IMR-90 (cell line): ENCODE results near the gene TMEM170B. TPM values are rescaled to one million over a fixed set of nuclear protein-coding genes. Genes with fewer than 3 reads are reported as not detected.

Experiments used
- ATAC-seq: fragments of 200-7000 bp; cut with Tn5 transposase; 2 replicates; pipeline ENCODE4 v1.9.1; 2020; ENCODE audit warnings: low read depth, mild to moderate bottlenecking, moderate library complexity
- BruUV-seq: library from RNA; stranded (reverse); fragments of 400-500 nt; replicated peaks from 2 replicates; lab custom pipeline; 2021; lab: Mats Ljungman, UMichigan
- CTCF ChIA-PET: fragments of 300-600 bp; formaldehyde crosslinking; extraction: SDS; loops from one replicate; lab custom pipeline; 2021; ENCODE audit warnings: antibody characterized with exemption; lab: Yijun Ruan, JAX
- POLR2A ChIA-PET: fragments of 300-600 bp; sonication (Branson Sonifier 250); formaldehyde crosslinking; loops from one replicate; lab custom pipeline; 2022; ENCODE audit warnings: antibody characterized with exemption; ENCODE audit not compliant: unreplicated experiment; lab: Charles Lee
- DNase-seq: peaks from one replicate; pipeline ENCODE4 v3.0.0; 2013
- H2AFZ ChIP-seq: replicated peaks from 2 replicates; pipeline ENCODE3; 2013; ENCODE audit warnings: low read length, mild to moderate bottlenecking; ENCODE audit not compliant: poor library complexity
- H2AK5ac ChIP-seq: 2 replicates; pipeline ENCODE4 v1.6.1; 2013; ENCODE audit warnings: low read depth, low read length, inconsistent platforms
- H2AK9ac ChIP-seq: replicated peaks from 2 replicates; pipeline ENCODE3; 2013; ENCODE audit warnings: mild to moderate bottlenecking, low read depth, low read length, moderate library complexity; ENCODE audit not compliant: poor library complexity
- H2BK120ac ChIP-seq: 2 replicates; pipeline ENCODE4 v1.6.1; 2013; ENCODE audit warnings: low read depth, low read length, inconsistent platforms
- H2BK15ac ChIP-seq: 3 replicates; pipeline ENCODE4 v1.6.1; 2013; ENCODE audit warnings: low read depth, low read length, inconsistent platforms
- H2BK20ac ChIP-seq: 2 replicates; pipeline ENCODE4 v1.6.1; 2013; ENCODE audit warnings: low read depth, mild to moderate bottlenecking, inconsistent platforms, low read length, moderate library complexity
- H2BK5ac ChIP-seq: 2 replicates; pipeline ENCODE4 v1.6.1; 2013; ENCODE audit warnings: mild to moderate bottlenecking, low read depth, low read length, inconsistent platforms; ENCODE audit not compliant: poor library complexity, severe bottlenecking
- H3K14ac ChIP-seq: replicated peaks from 2 replicates; pipeline ENCODE4 v1.6.1; 2013; ENCODE audit warnings: low read depth, low read length, inconsistent platforms
- H3K18ac ChIP-seq: 2 replicates; pipeline ENCODE4 v1.6.1; 2013; ENCODE audit warnings: low read depth, low read length, control low read depth
- H3K23ac ChIP-seq: 2 replicates; pipeline ENCODE4 v1.6.1; 2013; ENCODE audit warnings: low read depth, low read length, inconsistent platforms
- H3K27ac ChIP-seq: 2 replicates; pipeline ENCODE4 v1.5.1; 2013; ENCODE audit warnings: mild to moderate bottlenecking, control low read depth, low read length; ENCODE audit not compliant: insufficient read depth
- H3K27me3 ChIP-seq: 2 replicates; pipeline ENCODE4 v1.6.1; 2013; ENCODE audit warnings: low read length; ENCODE audit not compliant: control insufficient read depth, insufficient read depth
- H3K36me3 ChIP-seq: 2 replicates; pipeline ENCODE4 v1.6.1; 2013; ENCODE audit warnings: low read length, mixed read lengths; ENCODE audit not compliant: control insufficient read depth, insufficient read depth
- H3K4ac ChIP-seq: 2 replicates; pipeline ENCODE4 v1.6.1; 2013; ENCODE audit warnings: low read depth, low read length, inconsistent platforms
- H3K4me1 ChIP-seq: 2 replicates; pipeline ENCODE4 v1.6.1; 2013; ENCODE audit warnings: low read length, mixed read lengths; ENCODE audit not compliant: control insufficient read depth, insufficient read depth
- H3K4me2 ChIP-seq: 2 replicates; pipeline ENCODE4 v1.6.1; 2013; ENCODE audit warnings: low read depth, mild to moderate bottlenecking, control low read depth, low read length, moderate library complexity
- H3K4me3 ChIP-seq: 2 replicates; pipeline ENCODE4 v1.5.1; 2013; ENCODE audit warnings: low read depth, mild to moderate bottlenecking, control low read depth, low read length, moderate library complexity; ENCODE audit not compliant: insufficient read depth
- H3K56ac ChIP-seq: 2 replicates; pipeline ENCODE4 v1.6.1; 2013; ENCODE audit warnings: low read length, inconsistent platforms; ENCODE audit not compliant: insufficient read depth; ENCODE audit errors: extremely low read depth
- H3K79me1 ChIP-seq, 2 experiments: 2 replicates each; pipeline ENCODE4 v1.6.1; 2013; ENCODE audit warnings: low read length in 2 of 2, inconsistent platforms in 1 of 2, low read depth in 1 of 2
- H3K9ac ChIP-seq: 2 replicates; pipeline ENCODE4 v1.6.1; 2013; ENCODE audit warnings: low read depth, low read length, control low read depth
- H3K9me1 ChIP-seq: 2 replicates; pipeline ENCODE4 v1.6.1; 2013; ENCODE audit warnings: low read length, inconsistent platforms; ENCODE audit not compliant: insufficient read depth
- H3K9me3 ChIP-seq: 2 replicates; pipeline ENCODE4 v1.6.1; 2013; ENCODE audit warnings: low read length; ENCODE audit not compliant: control insufficient read depth, insufficient read depth
- H4K20me1 ChIP-seq: 2 replicates; pipeline ENCODE4 v1.6.1; 2013; ENCODE audit warnings: low read length, inconsistent platforms; ENCODE audit not compliant: insufficient read depth
- H4K5ac ChIP-seq: 2 replicates; pipeline ENCODE4 v1.6.1; 2013; ENCODE audit warnings: mild to moderate bottlenecking, low read depth, low read length, control low read depth
- H4K8ac ChIP-seq, 2 experiments: 2 replicates each; pipeline ENCODE4 v1.6.1; 2013; ENCODE audit warnings: low read depth in 2 of 2, low read length in 2 of 2, control low read depth in 1 of 2, inconsistent platforms in 1 of 2
- H4K91ac ChIP-seq: 2 replicates; pipeline ENCODE4 v1.6.1; 2013; ENCODE audit warnings: low read depth, low read length, inconsistent platforms; ENCODE audit not compliant: insufficient read depth
- BHLHE40 ChIP-seq: fragments of 150-350 bp; IDR thresholded peaks from 2 replicates; pipeline ENCODE4 v1.6.1; 2016; ENCODE audit warnings: mild to moderate bottlenecking, low read depth, low read length
- CEBPB ChIP-seq: IDR thresholded peaks from 2 replicates; pipeline ENCODE4 v1.6.1; 2012; ENCODE audit warnings: low read depth, low read length, improper control_type of control experiment
- CHD1 ChIP-seq: IDR thresholded peaks from 2 replicates; pipeline ENCODE4 v1.6.1; 2012; ENCODE audit warnings: low read depth, low read length, improper control_type of control experiment
- FOS ChIP-seq: fragments of 150-350 bp; IDR thresholded peaks from 2 replicates; pipeline ENCODE4 v1.6.1; 2016; ENCODE audit warnings: low read depth, low read length
- MAZ ChIP-seq: IDR thresholded peaks from 2 replicates; pipeline ENCODE4 v1.6.1; 2012; ENCODE audit warnings: low read depth, mild to moderate bottlenecking, low read length, improper control_type of control experiment, moderate library complexity, borderline replicate concordance
- MXI1 ChIP-seq: IDR thresholded peaks from 2 replicates; pipeline ENCODE4 v1.6.1; 2012; ENCODE audit warnings: low read depth, mild to moderate bottlenecking, low read length, moderate library complexity, borderline replicate concordance
- NFE2L2 ChIP-seq: fragments of 150-350 bp; IDR thresholded peaks from 2 replicates; pipeline ENCODE4 v1.6.1; 2016; ENCODE audit warnings: low read depth, mild to moderate bottlenecking, low read length
- POLR2A ChIP-seq: IDR thresholded peaks from 2 replicates; pipeline ENCODE4 v1.6.1; 2012; ENCODE audit warnings: mild to moderate bottlenecking, low read depth, low read length
- RAD21 ChIP-seq: IDR thresholded peaks from 2 replicates; pipeline ENCODE4 v1.6.1; 2012; ENCODE audit warnings: low read length, improper control_type of control experiment
- RCOR1 ChIP-seq: IDR thresholded peaks from 2 replicates; pipeline ENCODE4 v1.6.1; 2012; ENCODE audit warnings: mild to moderate bottlenecking, low read length, improper control_type of control experiment; ENCODE audit not compliant: insufficient replicate concordance
- RFX5 ChIP-seq: IDR thresholded peaks from 2 replicates; pipeline ENCODE4 v1.8.0; 2012; ENCODE audit warnings: low read depth, mild to moderate bottlenecking, low read length, moderate library complexity
- SMC3 ChIP-seq: fragments of 150-350 bp; IDR thresholded peaks from 2 replicates; pipeline ENCODE4 v1.6.1; 2016; ENCODE audit warnings: low read depth, mild to moderate bottlenecking, antibody characterized with exemption, low read length, moderate library complexity
- WGBS, 2 experiments: methylation state at CpG; one replicate each; pipeline versions ENCODE4 v1.1.5 to v1.1.7; 2013; ENCODE audit warnings: missing lambda C conversion rate in 2 of 2; ENCODE audit not compliant: insufficient read length in 1 of 2; ENCODE audit errors: extremely low coverage in 2 of 2; 5-methylcytosine and 5-hydroxymethylcytosine counted together
- dilution Hi-C: fragments of 300-500 bp; cut with HindIII; formaldehyde crosslinking; loops from one replicate; pipeline ENCODE4 v1.14.3; 2018; ENCODE audit warnings: low sequenced_read_pairs; ENCODE audit not compliant: unreplicated experiment
- in situ Hi-C: fragments of 300-500 bp; cut with MboI; formaldehyde crosslinking; loops from 3 replicates; pipeline ENCODE4 v1.14.3; 2019; ENCODE audit warnings: low sequenced_read_pairs, inconsistent platforms, mixed read lengths
- intact Hi-C: fragments of 100-400 bp; cut with micrococcal nuclease; formaldehyde crosslinking; loops from 2 replicates; pipeline ENCODE4 v1.10.0; 2022
- polyA plus RNA-seq, 3 experiments: library from polyadenylated mRNA; depleted of rRNA; stranded (reverse); fragments of >200 nt; gene quantifications; 2 replicates each; pipeline ENCODE4 v1.2.3, GENCODE V29; 2012; ENCODE audit warnings: low replicate concordance in 1 of 3
- total RNA-seq: library from RNA; depleted of rRNA; stranded (reverse); fragments of >200 nt; gene quantifications from 2 replicates; pipeline ENCODE4 v1.2.3, GENCODE V29; 2012
- TF ChIP-seq, protein P1 (sequence below): fragments of 150-350 bp; IDR thresholded peaks from 2 replicates; pipeline ENCODE4 v1.6.1; 2016; ENCODE audit warnings: low read depth, mild to moderate bottlenecking, low read length, moderate library complexity, borderline replicate concordance
- TF ChIP-seq, protein P2 (sequence below): fragments of 150-350 bp; IDR thresholded peaks from 2 replicates; pipeline ENCODE4 v1.6.1; 2017; ENCODE audit warnings: mild to moderate bottlenecking, antibody characterized with exemption, low read length, low read depth
- TF ChIP-seq, protein P3 (sequence below): conservative IDR thresholded peaks from 2 replicates; pipeline ENCODE4 v1.5.1; 2012; ENCODE audit warnings: mild to moderate bottlenecking, low read depth, low read length, improper control_type of control experiment

Gene TMEM170B
- total and polyA plus RNA-seq, 2 of the 4 experiments (the other 2 are of a cell fraction), result 0.10 to 0.18 TPM

DNA sequence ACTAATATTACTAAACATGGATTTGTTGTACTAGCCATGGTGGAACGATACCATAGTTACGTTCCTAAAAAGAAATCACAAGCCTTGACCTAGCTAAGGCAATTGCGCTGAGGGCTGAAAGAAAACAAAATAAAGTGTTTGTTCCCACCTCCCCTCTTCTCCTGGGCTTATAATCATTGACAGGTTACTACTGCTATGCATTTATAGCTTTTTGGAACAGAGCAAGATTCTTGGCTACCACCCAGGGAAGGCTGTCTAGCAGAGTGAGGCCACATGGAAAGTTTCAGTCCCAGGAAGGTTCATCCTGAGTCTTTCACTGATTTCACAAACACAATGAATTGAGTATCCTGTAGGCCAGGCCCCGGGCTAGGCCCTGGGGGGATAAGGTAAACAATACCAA lies 84.6 kb downstream of the TMEM170B start:
- Histone ChIP-seq H3K23ac (no peak overlapping the region), H3K4ac (0 out of 2 replicates have a peak overlapping the region, but pooled peaks have one; percentile 21), H3K56ac (no peak overlapping the region), H3K4me3 (no peak overlapping the region), H2AFZ (peak overlapping the region; percentile 68), H2BK20ac (peak overlapping the region; percentile 70), H3K4me1 (0 out of 2 replicates have a peak, but pooled peaks cover 4% of the 10 kb centered on the region), H2AK5ac (peak overlapping the region; percentile 20), H3K18ac (peak overlapping the region; percentile 44; the same call in 1 of the 2 replicates), H2BK5ac (no peak overlapping the region), H4K5ac (peak overlapping the region; percentile 31; the same call in 1 of the 2 replicates), H3K9me1 (peaks cover 8% of the 10 kb centered on the region), H2BK120ac (peak overlapping the region; percentile 68), H3K9me3 (no peaks in the 10 kb centered on the region), H3K14ac (peak overlapping the region; percentile 56; the same call in 1 of the 2 replicates), H4K91ac (no peak overlapping the region), H2AK9ac (no peak overlapping the region), H3K27me3 (no peaks in the 10 kb centered on the region), H4K8ac (peak overlapping the region in 1 of 2 experiments; percentile 17; a peak in 1 of 4 replicates), H3K79me1 (no peaks in the 10 kb centered on the region), H2BK15ac (peak overlapping the region; percentile 84; the same call in 2 of the 3 replicates), H3K36me3 (no peaks in the 10 kb centered on the region), H4K20me1 (no peaks in the 10 kb centered on the region), H3K27ac (no peak overlapping the region), H3K9ac (no peak overlapping the region), H3K4me2 (no peak overlapping the region)
- TF ChIP-seq, protein P1, sequence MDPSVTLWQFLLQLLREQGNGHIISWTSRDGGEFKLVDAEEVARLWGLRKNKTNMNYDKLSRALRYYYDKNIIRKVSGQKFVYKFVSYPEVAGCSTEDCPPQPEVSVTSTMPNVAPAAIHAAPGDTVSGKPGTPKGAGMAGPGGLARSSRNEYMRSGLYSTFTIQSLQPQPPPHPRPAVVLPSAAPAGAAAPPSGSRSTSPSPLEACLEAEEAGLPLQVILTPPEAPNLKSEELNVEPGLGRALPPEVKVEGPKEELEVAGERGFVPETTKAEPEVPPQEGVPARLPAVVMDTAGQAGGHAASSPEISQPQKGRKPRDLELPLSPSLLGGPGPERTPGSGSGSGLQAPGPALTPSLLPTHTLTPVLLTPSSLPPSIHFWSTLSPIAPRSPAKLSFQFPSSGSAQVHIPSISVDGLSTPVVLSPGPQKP, result no peak
- TF ChIP-seq, protein P2, sequence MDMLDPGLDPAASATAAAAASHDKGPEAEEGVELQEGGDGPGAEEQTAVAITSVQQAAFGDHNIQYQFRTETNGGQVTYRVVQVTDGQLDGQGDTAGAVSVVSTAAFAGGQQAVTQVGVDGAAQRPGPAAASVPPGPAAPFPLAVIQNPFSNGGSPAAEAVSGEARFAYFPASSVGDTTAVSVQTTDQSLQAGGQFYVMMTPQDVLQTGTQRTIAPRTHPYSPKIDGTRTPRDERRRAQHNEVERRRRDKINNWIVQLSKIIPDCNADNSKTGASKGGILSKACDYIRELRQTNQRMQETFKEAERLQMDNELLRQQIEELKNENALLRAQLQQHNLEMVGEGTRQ, result no peak
- no peak for TF ChIP-seq CEBPB
- no peak for TF ChIP-seq FOS
- TF ChIP-seq, protein P3, sequence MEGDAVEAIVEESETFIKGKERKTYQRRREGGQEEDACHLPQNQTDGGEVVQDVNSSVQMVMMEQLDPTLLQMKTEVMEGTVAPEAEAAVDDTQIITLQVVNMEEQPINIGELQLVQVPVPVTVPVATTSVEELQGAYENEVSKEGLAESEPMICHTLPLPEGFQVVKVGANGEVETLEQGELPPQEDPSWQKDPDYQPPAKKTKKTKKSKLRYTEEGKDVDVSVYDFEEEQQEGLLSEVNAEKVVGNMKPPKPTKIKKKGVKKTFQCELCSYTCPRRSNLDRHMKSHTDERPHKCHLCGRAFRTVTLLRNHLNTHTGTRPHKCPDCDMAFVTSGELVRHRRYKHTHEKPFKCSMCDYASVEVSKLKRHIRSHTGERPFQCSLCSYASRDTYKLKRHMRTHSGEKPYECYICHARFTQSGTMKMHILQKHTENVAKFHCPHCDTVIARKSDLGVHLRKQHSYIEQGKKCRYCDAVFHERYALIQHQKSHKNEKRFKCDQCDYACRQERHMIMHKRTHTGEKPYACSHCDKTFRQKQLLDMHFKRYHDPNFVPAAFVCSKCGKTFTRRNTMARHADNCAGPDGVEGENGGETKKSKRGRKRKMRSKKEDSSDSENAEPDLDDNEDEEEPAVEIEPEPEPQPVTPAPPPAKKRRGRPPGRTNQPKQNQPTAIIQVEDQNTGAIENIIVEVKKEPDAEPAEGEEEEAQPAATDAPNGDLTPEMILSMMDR, result no peak
- no peak for TF ChIP-seq RAD21
- no peak for TF ChIP-seq RFX5
- no peak for TF ChIP-seq SMC3
- no peak for TF ChIP-seq MAZ
- TF ChIP-seq RCOR1, result no peak
- no peak for TF ChIP-seq NFE2L2
- TF ChIP-seq POLR2A, result no peak
- TF ChIP-seq BHLHE40, result no peak
- TF ChIP-seq MXI1, result no peak
- TF ChIP-seq CHD1, result no peak
- no TSS peak for BruUV-seq
- intact Hi-C loops (no loop called here), in situ Hi-C loops (no loop called here), dilution Hi-C loops (no loop called here)
- ChIA-PET CTCF (no interaction called here), POLR2A (no interaction called here)
- ATAC-seq, result no peak; the same call in 1 of the 2 replicates
- DNase-seq, result no peak
- WGBS, 2 experiments, result no CpG with 5 or more reads among the region's 4 CpGs
